ENCODE measurements around the gene EGFR. TPM values are rescaled to one million over a fixed set of nuclear protein-coding genes. Genes with fewer than 3 reads are reported as not detected.

The EGFR gene
- total RNA-seq, 8 experiments from 2014 or later: 0.81 to 22.6 (median 3.6) TPM

- Histone ChIP-seq H3K4me1 (replicated peaks in 1 of 2) (peaks cover 10 to 36% of the 10 kb centered on the region in 2 donors), H3K4me3 (no peak overlapping the region), H3K27ac (no peak overlapping the region)
- 0 to 100% (median 76%) methylated on average over 1 to 13 of the region's 13 CpGs for whole genome bisulfite sequencing, 10 experiments
- ATAC-seq (replicated peaks in 6 of 8): peak; percentile 38 to 99 (median 60)
- in situ Hi-C loops (cut with MboI; ENCODE audit: low pct_unique_long_range_greater_than_20kb in 2 of 9, low sequenced_read_pairs in 9 of 9, unreplicated experiment in 9 of 9): no loop called here
Measured at GRCh38 chr7:55073976-55074528, 55.2 kb downstream of the EGFR start.

DNA sequence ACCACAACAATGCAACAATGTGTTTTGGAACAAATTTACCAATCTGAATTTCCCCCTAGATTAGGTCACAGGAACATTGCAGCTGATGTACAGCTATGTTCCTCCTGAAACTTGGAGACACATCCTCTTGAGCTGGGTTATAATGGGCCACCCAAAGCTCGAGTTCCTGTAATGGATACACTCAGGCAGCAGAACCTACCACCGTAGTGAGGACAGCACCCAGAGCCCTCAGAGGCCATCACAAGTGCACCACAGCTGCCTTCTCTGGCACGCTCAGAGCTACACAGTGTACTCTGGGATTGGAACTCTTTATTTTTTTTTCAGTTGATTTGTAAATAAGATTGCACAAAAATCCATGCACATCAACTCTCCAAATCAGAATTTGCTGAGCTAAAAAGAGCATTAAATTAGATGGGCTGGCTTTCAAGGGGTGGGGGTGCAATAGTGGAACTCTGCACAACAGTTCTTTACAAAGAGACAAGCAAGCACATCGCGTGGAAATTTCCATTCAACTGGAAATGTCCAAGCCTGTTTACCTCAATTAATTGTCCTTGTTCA is 56.7 kb downstream of the EGFR start:
- no peak overlapping the region for H3K4me3 ChIP-seq
- H3K4me1 ChIP-seq (replicated peaks in 1 of 2): peaks cover 10 to 36% of the 10 kb centered on the region in 2 donors
- in situ Hi-C loops (cut with MboI; ENCODE audit: low pct_unique_long_range_greater_than_20kb in 2 of 9, low sequenced_read_pairs in 9 of 9, unreplicated experiment in 9 of 9): no loop called here
- 72 to 100% (median 86%) methylated on average over 1 to 5 of the region's 5 CpGs; no CpG with 5 or more reads in 3 of the 10 experiments for WGBS, 10 experiments
- no peak for ATAC-seq (replicated peaks in 6 of 8)
- H3K27ac ChIP-seq: no peak overlapping the region

DNA sequence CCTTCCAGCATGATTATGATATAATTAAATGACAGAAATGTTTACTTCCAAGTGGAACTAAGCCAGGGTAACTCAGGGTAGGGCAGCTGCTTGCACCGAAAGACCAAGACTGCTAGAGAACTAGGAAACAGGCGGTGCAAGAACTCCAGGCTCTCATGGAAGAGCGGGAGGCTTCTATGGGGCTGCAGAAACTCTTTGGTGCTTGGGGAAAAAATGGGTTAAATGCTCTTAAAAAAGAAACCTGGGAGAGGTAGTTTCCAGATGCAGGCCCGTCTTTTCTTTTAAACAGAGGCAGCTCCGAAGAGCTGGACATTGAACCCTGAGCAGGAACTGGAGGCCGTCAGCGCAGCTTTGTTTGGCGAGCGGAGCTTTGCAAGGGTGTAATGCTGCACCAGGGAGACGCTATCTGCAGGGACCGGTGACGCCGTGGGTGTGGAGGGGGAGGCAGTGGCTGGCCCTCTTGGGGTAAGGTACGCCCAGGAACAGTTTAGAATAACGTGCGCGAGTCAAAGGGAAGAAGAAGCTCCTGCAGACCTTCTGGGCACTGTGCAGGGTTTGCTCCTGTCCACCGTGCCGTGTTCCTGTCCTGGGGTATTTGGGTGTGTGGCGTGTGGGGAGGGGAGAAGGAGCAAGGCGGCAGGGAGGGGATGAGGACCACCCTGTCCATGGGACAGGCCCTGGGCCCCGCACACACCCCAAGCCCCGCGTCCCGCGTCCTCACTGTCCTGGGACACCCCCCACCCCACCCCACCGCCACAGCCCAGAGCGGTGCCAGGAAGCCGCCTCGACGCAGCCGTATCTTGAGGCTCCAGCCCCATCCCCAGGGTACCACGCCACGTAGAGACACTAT is 59.0 kb downstream of the EGFR start:
- 20 to 100% (median 95%) methylated on average over 1 to 11 of the region's 34 CpGs; no CpG with 5 or more reads in 2 of the 10 experiments for WGBS, 10 experiments
- no peak overlapping the region for H3K27ac ChIP-seq
- in situ Hi-C loops (cut with MboI; ENCODE audit: low pct_unique_long_range_greater_than_20kb in 2 of 9, low sequenced_read_pairs in 9 of 9, unreplicated experiment in 9 of 9): no loop called here

GRCh38 chr7:55078465-55079372 is 59.9 kb downstream of the EGFR start:
- Histone ChIP-seq H3K4me3 (no peak overlapping the region), H3K4me1 (replicated peaks in 1 of 2) (peaks cover 10 to 27% of the 10 kb centered on the region in 2 donors), H3K27ac (no peak overlapping the region)
- in situ Hi-C loops (cut with MboI; ENCODE audit: low pct_unique_long_range_greater_than_20kb in 2 of 9, low sequenced_read_pairs in 9 of 9, unreplicated experiment in 9 of 9): no loop called here
- ATAC-seq (replicated peaks in 6 of 8): peak in 7 of 8 experiments; percentile 42 to 94 (median 90)
- WGBS, 10 experiments: 61 to 88% (median 80%) methylated on average over 1 to 7 of the region's 42 CpGs; no CpG with 5 or more reads in 3 of the 10 experiments

More for the DNA sequence above, 59.0 kb downstream of the EGFR start:
- peaks cover 10 to 29% of the 10 kb centered on the region in 2 donors for H3K4me1 ChIP-seq (replicated peaks in 1 of 2)
- no peak for ATAC-seq (replicated peaks in 6 of 8)
- no peak overlapping the region for H3K4me3 ChIP-seq

- no peak overlapping the region for H3K27ac ChIP-seq
- ATAC-seq (replicated peaks in 6 of 8): peak in 3 of 8 experiments; percentile 20 to 87 (median 43)
- H3K4me1 ChIP-seq (replicated peaks in 1 of 2): peaks cover 15 to 23% of the 10 kb centered on the region in 2 donors
- in situ Hi-C loops (cut with MboI; ENCODE audit: low pct_unique_long_range_greater_than_20kb in 2 of 9, low sequenced_read_pairs in 9 of 9, unreplicated experiment in 9 of 9): no loop called here
- H3K4me3 ChIP-seq: no peak overlapping the region
Measured at GRCh38 chr7:55080000-55080623, 61.3 kb downstream of the EGFR start.

GRCh38 chr7:55081068-55081467 is 62.3 kb downstream of the EGFR start:
- 40 to 70% (median 54%) methylated on average over 2 to 6 of the region's 7 CpGs; no CpG with 5 or more reads in 5 of the 10 experiments for WGBS, 10 experiments

GRCh38 chr7:55081472-55082227 is 62.8 kb downstream of the EGFR start:
- peak overlapping the region in 1 of 2 donors; percentile 10 for H3K27ac ChIP-seq
- 0 to 70% (median 45%) methylated on average over 1 to 6 of the region's 7 CpGs for WGBS, 10 experiments
- peak in 5 of 8 experiments; percentile 48 to 67 (median 51) for ATAC-seq (replicated peaks in 6 of 8)
- in situ Hi-C loops (cut with MboI; ENCODE audit: low pct_unique_long_range_greater_than_20kb in 2 of 9, low sequenced_read_pairs in 9 of 9, unreplicated experiment in 9 of 9): no loop called here
- H3K4me3 ChIP-seq: no peak overlapping the region
- peaks cover 25 to 26% of the 10 kb centered on the region in 2 donors for H3K4me1 ChIP-seq (replicated peaks in 1 of 2)

More at GRCh38 chr7:55081068-55081467, 62.3 kb downstream of the EGFR start:
- ATAC-seq (replicated peaks in 6 of 8): peak in 5 of 8 experiments; percentile 11 to 58 (median 36)
- Histone ChIP-seq H3K4me1 (replicated peaks in 1 of 2) (peaks cover 20 to 21% of the 10 kb centered on the region in 2 donors), H3K4me3 (no peak overlapping the region), H3K27ac (peak overlapping the region in 1 of 2 donors; percentile 10)
- in situ Hi-C loops (cut with MboI; ENCODE audit: low pct_unique_long_range_greater_than_20kb in 2 of 9, low sequenced_read_pairs in 9 of 9, unreplicated experiment in 9 of 9): no loop called here

GRCh38 chr7:55082228-55082603 is 63.4 kb downstream of the EGFR start:
- Histone ChIP-seq H3K4me3 (no peak overlapping the region), H3K4me1 (replicated peaks in 1 of 2) (peaks cover 28 to 30% of the 10 kb centered on the region in 2 donors), H3K27ac (no peak overlapping the region)
- in situ Hi-C loops (cut with MboI; ENCODE audit: low pct_unique_long_range_greater_than_20kb in 2 of 9, low sequenced_read_pairs in 9 of 9, unreplicated experiment in 9 of 9): no loop called here
- no peak for ATAC-seq (replicated peaks in 6 of 8)

DNA sequence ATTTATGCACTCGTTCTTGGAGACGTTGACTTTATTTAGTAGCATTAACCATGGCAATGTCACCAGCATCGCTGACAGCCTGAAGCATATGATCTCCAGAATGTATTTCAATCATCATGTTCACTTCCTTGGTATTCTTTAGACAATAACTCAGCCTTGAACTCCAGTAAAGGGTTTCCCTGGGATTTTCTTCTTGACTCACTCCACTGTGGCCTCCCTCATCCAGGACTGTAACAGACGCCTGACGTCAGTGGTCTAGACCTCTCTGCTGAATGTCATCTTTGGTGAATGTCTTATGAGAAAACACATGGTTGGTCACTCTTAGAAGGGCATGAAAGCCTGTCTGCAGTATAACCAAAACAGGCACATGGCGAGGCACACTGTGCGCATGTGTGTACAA is 64.4 kb downstream of the EGFR start:
- in situ Hi-C loops (cut with MboI; ENCODE audit: low pct_unique_long_range_greater_than_20kb in 2 of 9, low sequenced_read_pairs in 9 of 9, unreplicated experiment in 9 of 9): no loop called here
- 30 to 100% (median 96%) methylated on average over 1 to 7 of the region's 7 CpGs; no CpG with 5 or more reads in 1 of the 10 experiments for WGBS, 10 experiments
- Histone ChIP-seq H3K4me3 (no peak overlapping the region), H3K4me1 (replicated peaks in 1 of 2) (peaks cover 31% of the 10 kb centered on the region in 2 donors), H3K27ac (no peak overlapping the region)
- no peak for ATAC-seq (replicated peaks in 6 of 8)

DNA sequence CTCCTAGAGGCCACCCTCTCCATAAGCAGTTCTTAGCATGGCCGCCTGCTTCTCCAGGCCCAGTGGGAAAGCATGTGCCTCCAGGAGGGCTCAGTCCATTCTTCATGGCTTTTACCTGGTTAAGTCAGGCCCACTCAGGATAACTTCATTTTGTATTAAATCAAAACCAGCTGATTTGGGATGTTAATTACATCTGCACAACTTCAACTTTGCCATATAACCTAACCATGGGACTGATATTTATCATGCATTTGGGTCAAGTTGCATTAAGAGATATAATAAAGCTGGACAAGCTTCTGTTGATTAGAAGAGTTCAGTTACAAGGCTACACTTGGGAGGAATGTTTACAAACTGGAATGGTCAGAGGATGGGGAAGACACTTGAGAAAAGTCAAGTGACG is 65.5 kb downstream of the EGFR start:
- WGBS, 10 experiments: 80 to 100% (median 100%) methylated on average over 1 to 2 of the region's 2 CpGs; no CpG with 5 or more reads in 3 of the 10 experiments
- in situ Hi-C loops (cut with MboI; ENCODE audit: low pct_unique_long_range_greater_than_20kb in 2 of 9, low sequenced_read_pairs in 9 of 9, unreplicated experiment in 9 of 9): no loop called here
- peaks cover 28 to 38% of the 10 kb centered on the region in 2 donors for H3K4me1 ChIP-seq (replicated peaks in 1 of 2)
- no peak overlapping the region for H3K27ac ChIP-seq
- no peak for ATAC-seq (replicated peaks in 6 of 8)
- no peak overlapping the region for H3K4me3 ChIP-seq

DNA sequence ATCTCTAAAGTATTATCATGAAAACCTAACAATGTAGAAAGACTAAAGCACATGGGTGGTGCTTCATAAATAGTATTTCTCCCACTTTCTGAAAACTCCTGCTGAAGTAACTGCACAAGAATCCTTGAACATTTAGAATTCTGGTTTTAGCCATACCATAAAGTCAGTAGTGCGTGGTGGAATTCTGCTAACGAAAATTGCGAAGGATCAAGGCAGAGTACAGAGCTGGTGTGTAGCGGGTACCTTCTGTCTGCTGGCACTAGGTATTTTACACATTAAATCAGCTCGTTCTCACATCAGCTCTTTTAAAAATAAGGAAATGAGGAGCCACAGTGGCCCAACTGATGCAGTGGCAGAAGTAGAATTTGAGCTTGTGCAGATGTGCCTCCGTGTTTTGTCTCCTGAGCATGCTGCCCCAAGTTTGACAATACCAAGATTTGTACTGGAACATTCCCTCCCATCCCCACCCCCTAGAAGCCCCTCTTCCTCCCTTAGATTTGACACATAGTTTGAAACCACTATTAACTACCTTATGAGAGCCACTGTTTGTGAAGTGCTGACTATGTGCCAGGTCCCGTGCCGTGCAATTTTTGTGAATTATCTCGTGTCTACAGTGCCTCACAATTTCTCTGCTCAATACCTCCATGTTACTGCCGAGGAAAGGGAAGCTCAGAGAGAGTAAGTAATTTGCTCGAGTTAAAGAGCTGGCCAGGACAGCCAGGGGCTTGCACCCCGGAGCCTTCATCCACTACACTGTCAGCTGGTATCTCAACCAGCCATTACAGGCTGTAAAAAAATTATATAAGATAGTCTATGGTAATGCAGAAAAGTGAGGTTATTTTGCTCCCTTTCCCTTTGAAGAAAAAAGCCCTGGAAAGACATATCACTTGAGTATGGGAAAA is 66.9 kb downstream of the EGFR start:
- H3K4me1 ChIP-seq (replicated peaks in 1 of 2): peaks cover 27 to 38% of the 10 kb centered on the region in 2 donors
- H3K27ac ChIP-seq: no peak overlapping the region
- in situ Hi-C loops (cut with MboI; ENCODE audit: low pct_unique_long_range_greater_than_20kb in 2 of 9, low sequenced_read_pairs in 9 of 9, unreplicated experiment in 9 of 9): no loop called here
- ATAC-seq (replicated peaks in 6 of 8): peak in 3 of 8 experiments; percentile 4 to 12 (median 11)
- WGBS, 10 experiments: 74 to 97% (median 88%) methylated on average over 3 to 10 of the region's 12 CpGs; no CpG with 5 or more reads in 3 of the 10 experiments
- H3K4me3 ChIP-seq: no peak overlapping the region

Data from motor neuron (in vitro differentiated cells).